Mesodermal cell (in vitro differentiated cells): ENCODE measurements around the gene ENDOU.

Experiments used
- H3K27ac ChIP-seq: 2 replicates; pipeline ENCODE4 v1.7.0; 2013; ENCODE audit warnings: mild to moderate bottlenecking, low read depth, low read length, moderate library complexity; ENCODE audit not compliant: severe bottlenecking
- H3K36me3 ChIP-seq: 2 replicates; pipeline ENCODE4 v1.7.1; 2013; ENCODE audit warnings: mild to moderate bottlenecking, low read length, moderate library complexity; ENCODE audit not compliant: control insufficient read depth, insufficient read depth
- H3K4me1 ChIP-seq: one replicate; pipeline ENCODE4 v1.7.1; 2013; ENCODE audit warnings: mild to moderate bottlenecking, low read length; ENCODE audit not compliant: insufficient read depth, control insufficient read depth, poor library complexity, severe bottlenecking
- H3K4me3 ChIP-seq: 2 replicates; pipeline ENCODE4 v1.7.0; 2013; ENCODE audit warnings: low read length, control low read depth, mild to moderate bottlenecking; ENCODE audit not compliant: insufficient read depth, poor library complexity, severe bottlenecking; ENCODE audit errors: extremely low read depth
- H3K9me3 ChIP-seq: 2 replicates; pipeline ENCODE4 v1.7.1; 2013; ENCODE audit warnings: mild to moderate bottlenecking, low read length, moderate library complexity; ENCODE audit not compliant: control insufficient read depth
- WGBS, 2 experiments: methylation state at CpG; one replicate each; pipeline ENCODE4 v1.1.5; 2013; ENCODE audit warnings: missing lambda C conversion rate in 2 of 2; ENCODE audit not compliant: insufficient coverage in 2 of 2; 5-methylcytosine and 5-hydroxymethylcytosine counted together

ENDOU gene

DNA sequence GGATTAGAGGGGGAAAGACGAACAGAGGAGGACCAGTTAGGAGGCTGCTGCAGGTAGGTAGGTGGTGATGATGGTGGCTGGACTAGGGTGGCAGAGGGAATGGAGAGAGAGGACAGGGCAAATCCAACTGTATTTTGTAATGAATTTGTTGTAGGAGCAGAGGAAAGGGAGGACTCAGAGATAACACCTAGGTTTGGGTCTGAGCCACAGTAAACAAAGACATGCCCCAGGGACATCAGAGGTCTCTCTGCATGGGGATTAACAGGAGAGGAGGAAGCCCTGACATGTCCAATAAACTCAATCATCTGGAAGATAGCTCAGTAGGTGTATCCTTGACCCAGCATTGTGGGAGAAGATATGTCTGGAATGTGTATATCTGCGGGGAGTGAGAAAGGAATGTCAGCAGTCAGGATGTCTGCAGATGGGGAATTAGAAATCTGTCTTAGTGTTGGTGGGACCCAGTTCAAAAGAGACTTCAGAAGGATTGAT lies 43.1 kb upstream of the ENDOU start:
- H3K4me1 ChIP-seq = peaks cover 34% of the 10 kb centered on the region
- H3K4me3 ChIP-seq = no peak overlapping the region
- H3K27ac ChIP-seq = peak overlapping the region; percentile 47
- H3K9me3 ChIP-seq = no peaks in the 10 kb centered on the region
- H3K36me3 ChIP-seq = no peaks in the 10 kb centered on the region
- 56 to 75% methylated on average over 2 of the region's 2 CpGs for WGBS, 2 experiments

DNA sequence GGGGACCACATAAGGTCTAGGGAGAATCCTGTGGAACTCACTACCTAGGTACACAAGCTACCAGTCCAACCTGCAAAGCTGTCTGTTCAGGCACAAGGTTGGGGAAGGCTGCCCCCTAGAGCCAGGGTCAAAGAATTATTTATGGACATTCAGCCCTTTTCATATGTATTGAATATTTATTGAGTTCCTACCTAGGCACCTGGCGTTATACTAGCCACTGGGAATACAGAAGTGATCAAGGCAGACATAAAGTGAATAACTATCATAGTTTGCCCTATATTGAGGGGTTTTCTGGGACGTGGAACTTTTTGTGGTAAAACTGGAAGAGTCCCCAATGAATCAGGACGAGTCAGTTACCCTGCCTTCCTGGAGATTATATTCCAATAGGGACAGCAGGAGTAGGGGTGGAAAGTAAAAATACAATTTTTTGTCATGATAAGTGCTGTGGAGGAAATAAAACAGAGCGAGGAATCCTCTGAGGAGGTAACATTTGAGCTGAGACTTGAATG lies 42.0 kb upstream of the ENDOU start:
- Histone ChIP-seq H3K9me3 (no peaks in the 10 kb centered on the region), H3K36me3 (no peaks in the 10 kb centered on the region), H3K4me3 (no peak overlapping the region), H3K4me1 (peaks cover 33% of the 10 kb centered on the region), H3K27ac (no peak overlapping the region)
- WGBS, 2 experiments = 80 to 89% methylated on average over 3 of the region's 4 CpGs

DNA sequence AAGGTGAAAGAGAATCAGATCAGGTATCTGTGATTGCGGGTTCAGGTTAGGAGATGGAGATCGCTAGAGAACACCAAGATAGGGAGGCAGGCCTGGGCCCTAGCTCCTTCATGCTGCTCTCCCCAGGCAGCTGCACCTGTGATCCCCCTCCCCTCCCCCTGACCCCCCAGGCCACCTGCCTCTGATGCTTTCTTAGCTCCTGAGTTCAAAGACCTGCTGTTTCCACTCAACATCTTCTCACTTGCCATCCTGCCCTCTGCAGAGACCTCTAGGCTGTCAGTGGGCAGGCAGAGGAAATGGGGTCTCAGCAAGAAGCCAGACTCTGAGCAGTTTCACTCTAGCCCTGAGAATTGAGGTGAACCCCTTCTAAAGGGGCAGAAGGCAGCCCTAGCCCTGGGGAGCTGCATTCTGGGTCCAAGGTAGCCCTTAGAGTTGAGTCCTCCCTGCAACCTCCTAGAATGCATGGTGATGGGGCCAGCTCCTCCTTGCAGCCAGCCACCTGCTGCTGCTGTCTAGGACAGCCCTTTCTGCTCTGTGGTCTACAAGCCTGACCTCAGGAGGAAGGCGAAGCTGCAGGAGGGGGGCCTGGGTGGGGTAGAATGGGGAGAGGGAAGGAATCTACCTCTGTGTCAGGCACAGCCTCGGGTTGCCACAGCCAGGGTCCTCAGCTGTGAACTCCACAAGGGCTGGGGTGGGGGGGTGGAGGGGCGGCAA lies 41.4 kb upstream of the ENDOU start:
- no peak overlapping the region for H3K27ac ChIP-seq
- no peaks in the 10 kb centered on the region for H3K36me3 ChIP-seq
- H3K9me3 ChIP-seq = no peaks in the 10 kb centered on the region
- no peak overlapping the region for H3K4me3 ChIP-seq
- peaks cover 32% of the 10 kb centered on the region for H3K4me1 ChIP-seq
- WGBS, 2 experiments = 75% methylated on average over 4 of the region's 5 CpGs; no CpG with 5 or more reads in 1 of the 2 experiments

DNA sequence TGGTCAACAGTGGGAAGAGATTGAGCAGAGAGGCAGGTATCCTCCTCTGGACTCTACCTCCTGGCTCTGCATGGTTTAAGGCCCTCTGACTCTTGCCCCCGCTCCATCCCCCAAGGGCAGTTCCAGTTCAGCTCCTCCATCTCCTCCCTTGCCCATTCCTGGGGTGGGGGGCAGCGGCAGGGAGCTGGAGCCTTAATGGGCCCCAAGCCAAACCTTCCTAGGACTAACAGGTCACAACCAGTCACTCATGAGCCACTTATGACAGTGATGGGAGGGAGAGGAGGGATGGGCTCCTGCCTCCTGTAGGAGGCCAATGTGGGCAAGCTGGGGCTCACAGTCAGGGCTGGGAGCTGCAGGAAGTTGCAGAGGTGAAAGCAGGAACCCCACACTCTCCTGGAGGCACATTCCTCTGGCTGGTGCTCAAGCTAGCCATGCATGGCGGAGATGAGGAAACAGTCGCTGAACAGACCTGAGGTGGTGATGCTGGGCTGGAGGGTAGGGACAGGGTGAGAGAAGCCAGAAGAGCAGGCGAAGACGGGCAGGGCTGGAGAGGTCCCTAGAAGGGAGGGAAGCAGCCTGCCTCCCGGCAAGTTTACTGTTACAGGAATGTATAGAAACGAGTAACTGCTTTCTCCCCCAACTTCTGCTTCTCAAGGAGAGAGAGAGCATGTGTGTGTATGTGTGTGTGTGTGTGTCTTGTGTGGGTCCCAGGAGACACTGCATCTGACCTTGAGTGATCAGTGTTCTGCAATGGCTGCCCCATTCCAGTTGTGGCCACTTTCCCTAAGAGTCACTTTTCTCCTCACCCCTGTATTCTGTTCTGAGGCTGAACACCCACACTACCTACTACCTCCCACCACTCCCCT lies 38.4 kb upstream of the ENDOU start:
- Histone ChIP-seq H3K4me1 (peaks cover 21% of the 10 kb centered on the region), H3K36me3 (no peaks in the 10 kb centered on the region), H3K27ac (no peak overlapping the region), H3K9me3 (no peaks in the 10 kb centered on the region), H3K4me3 (no peak overlapping the region)
- 87 to 92% methylated on average over 6 of the region's 8 CpGs for WGBS, 2 experiments

DNA sequence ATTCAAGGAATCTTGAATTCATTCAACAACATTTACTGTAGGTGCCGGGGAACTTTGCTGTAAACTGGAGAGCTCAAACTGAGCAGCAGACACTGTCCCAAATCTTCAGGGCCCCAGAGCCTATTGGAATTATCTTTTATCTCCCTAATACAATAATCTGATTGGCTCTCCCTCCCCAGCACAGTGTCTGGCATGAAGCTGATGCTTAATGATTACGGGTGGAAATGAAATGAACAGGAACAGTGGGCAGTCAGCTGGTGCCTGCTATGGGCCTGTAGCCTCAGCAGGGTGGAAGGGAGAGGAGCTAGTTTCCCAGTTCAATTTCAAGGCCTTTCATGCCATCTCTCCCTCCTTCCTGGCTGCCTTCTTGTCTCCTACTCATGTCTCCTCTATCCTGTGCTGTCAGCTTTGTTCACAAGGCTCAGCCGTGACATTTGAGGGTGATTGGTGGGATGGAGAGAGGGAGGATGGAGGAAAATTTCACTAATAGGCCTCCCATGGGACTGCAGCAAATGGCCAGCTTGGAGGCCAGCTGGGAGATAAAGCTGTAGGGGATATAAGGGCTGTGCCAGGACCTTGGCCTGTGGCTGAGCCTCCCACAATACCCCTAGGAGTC lies 37.7 kb upstream of the ENDOU start:
- Histone ChIP-seq H3K4me3 (no peak overlapping the region), H3K36me3 (no peaks in the 10 kb centered on the region), H3K27ac (no peak overlapping the region), H3K4me1 (peaks cover 18% of the 10 kb centered on the region), H3K9me3 (no peaks in the 10 kb centered on the region)
- 86 to 100% methylated on average over 1 to 3 of the region's 3 CpGs for WGBS, 2 experiments

DNA sequence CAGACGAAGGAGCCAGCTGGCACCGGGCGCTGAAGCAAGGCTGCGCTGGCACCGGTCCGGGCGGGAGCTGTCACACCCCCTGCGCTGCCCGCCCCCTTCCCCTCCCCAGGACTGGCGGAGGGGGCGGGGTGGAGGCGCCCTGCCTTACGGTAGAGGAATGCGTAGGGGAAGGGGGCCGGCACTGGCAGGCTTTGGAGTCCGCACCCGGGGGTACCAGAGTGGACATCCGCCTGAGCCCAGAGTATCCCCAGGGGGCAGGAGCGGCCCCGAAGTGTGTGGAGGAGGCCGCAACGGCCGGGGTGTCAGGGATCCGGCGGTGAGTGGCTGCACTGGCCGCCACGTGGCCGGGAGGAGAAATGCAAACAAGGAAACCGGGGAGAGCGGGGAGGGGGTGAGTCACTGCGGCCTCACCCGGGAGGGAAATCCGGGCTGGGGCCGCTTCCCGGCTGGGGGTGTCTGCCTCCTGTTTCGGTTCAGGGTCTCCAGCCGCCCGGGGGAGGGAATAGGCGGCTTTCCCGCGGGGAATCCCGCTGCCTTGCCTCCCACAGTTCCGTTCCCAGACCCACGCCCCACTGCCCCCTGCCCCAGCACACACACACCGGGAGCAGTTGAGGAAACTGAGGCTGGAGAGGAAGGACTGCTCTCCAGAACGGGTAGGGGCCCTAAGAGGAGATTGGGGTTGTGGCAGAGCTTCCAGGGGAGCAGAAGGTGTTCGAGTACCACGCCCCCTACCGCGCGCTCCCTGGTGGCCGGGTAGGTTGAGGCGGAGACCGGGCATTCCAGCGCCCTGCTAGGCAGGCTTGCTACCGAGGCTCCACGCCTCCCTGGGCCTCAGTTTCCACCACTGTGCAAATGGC lies 33.8 kb upstream of the ENDOU start, which contains the start of gene RAPGEF3:
Gene RAPGEF3 (minus strand): TSS at position 47 of the 857 bp plus-strand sequence. CDS start 324 bp downstream, outside the sequence.
- no peaks in the 10 kb centered on the region for H3K36me3 ChIP-seq
- H3K9me3 ChIP-seq = no peaks in the 10 kb centered on the region
- 5 to 9% methylated on average over 33 of the region's 57 CpGs for WGBS, 2 experiments
- H3K4me1 ChIP-seq = peaks cover 17% of the 10 kb centered on the region
- H3K4me3 ChIP-seq = peak within 1 kb of the TSS; percentile 52
- peak within 1 kb of the TSS; percentile 62 for H3K27ac ChIP-seq

DNA sequence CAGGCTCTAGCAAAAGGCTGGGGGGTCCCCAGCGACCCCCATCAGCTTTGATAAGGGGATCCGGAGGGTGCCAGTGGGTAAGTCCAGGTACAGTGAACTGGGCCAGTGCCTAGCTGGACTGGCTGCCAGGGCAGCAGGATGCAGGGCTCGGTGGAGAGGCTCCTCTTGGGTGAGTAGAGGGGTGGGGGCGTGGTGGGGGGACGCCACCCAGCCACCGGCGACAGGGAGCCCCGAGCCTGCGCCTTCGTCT lies 33.2 kb upstream of the ENDOU start:
- peaks cover 22% of the 10 kb centered on the region for H3K4me1 ChIP-seq
- H3K36me3 ChIP-seq = no peaks in the 10 kb centered on the region
- H3K4me3 ChIP-seq = peak overlapping the region; percentile 52
- no peaks in the 10 kb centered on the region for H3K9me3 ChIP-seq
- 6 to 9% methylated on average over 9 to 10 of the region's 10 CpGs for WGBS, 2 experiments
- H3K27ac ChIP-seq = peak overlapping the region; percentile 56

DNA sequence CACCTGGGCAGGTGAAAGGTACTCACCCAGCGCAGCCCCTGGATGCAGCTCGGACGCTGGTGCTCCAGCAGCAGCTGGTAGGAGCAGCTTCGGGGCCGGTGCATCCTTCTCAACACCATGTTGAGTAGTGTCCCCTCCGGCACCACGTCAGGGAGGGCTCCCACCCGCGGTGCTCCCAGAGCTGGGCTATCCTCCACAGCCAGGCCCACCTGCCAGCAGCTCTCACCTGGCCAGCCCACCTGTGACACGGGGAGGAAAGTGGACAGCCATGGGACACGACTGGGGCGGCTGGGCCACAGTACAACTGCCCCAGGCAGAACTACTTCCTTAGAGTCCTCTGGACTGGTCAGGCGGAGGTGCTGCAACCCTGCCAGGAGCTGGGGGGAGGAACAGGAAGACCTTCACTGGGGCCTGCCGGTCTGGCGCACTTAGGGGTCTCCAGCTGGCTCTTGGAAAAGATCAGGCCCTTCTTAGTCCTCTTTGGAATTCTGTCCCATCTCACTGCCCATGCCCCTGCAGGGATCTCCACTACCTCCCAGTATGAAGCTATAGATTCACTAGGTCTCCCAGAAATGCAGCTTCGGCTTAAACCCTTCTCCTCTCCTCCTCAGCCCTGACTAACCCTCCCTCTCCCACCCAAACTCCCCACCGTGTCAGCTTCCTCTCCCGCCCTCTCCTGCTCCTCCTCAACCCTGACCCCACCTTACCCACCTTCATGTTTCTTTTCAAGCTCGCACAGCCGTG lies 32.7 kb upstream of the ENDOU start:
- Histone ChIP-seq H3K9me3 (no peaks in the 10 kb centered on the region), H3K27ac (peak overlapping the region; percentile 56)
- 55 to 65% methylated on average over 14 to 18 of the region's 20 CpGs for WGBS, 2 experiments

DNA sequence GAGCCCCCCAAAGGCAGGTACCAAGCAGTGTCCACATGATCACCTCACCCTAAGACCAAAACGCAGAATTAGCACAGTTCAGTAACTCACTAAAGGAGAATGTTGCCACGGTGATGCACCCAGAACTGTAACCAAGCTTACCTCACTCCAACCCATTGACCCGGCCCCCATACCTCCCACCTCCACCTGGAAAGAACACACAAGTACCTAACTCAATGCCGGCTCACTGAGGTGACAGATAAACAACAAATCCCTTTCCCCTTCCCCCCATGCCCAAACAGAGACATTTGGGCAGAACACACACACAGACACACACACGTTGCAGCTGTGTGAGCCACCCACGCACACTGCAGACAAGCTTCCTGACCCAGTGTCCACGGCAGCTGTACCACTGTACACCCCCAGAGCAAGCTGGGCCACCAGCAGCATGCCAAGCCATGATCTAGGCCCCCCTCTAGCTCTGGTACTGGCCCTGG lies 32.1 kb upstream of the ENDOU start:
- Histone ChIP-seq H3K27ac (no peak overlapping the region), H3K36me3 (no peaks in the 10 kb centered on the region), H3K4me3 (no peak overlapping the region), H3K9me3 (no peaks in the 10 kb centered on the region), H3K4me1 (peaks cover 27% of the 10 kb centered on the region)
- WGBS, 2 experiments = 89% methylated on average over 4 to 7 of the region's 7 CpGs

More for the DNA sequence above, 32.7 kb upstream of the ENDOU start:
- peaks cover 27% of the 10 kb centered on the region for H3K4me1 ChIP-seq
- H3K4me3 ChIP-seq = peak overlapping the region; percentile 52
- H3K36me3 ChIP-seq = no peaks in the 10 kb centered on the region
